GM12878 (cell line): ENCODE measurements around the gene MTTP. TPM values are rescaled to one million over a fixed set of nuclear protein-coding genes. Genes with fewer than 3 reads are reported as not detected.

Experiments used
- ATAC-seq: fragments of 200-7000 bp; cut with Tn5 transposase; 3 replicates; pipeline ENCODE4 v1.9.1; 2020; ENCODE audit warnings: mild to moderate bottlenecking, moderate library complexity
- BruUV-seq: library from RNA; stranded (reverse); fragments of 400-500 nt; replicated peaks from 2 replicates; lab custom pipeline; 2021; lab: Mats Ljungman, UMichigan
- CTCF ChIA-PET: fragments of 300-600 bp; sonication (Branson Sonifier 250); formaldehyde crosslinking; extraction: SDS; loops from one replicate; lab custom pipeline; 2021; ENCODE audit warnings: inconsistent platforms; lab: Yijun Ruan, JAX
- POLR2A ChIA-PET: fragments of 350-600 bp; formaldehyde crosslinking; extraction: SDS; loops from one replicate; lab custom pipeline; 2021; ENCODE audit warnings: inconsistent platforms; lab: Charles Lee
- RAD21 ChIA-PET: fragments of 300-600 bp; sonication (Branson Sonifier 250); formaldehyde crosslinking; loops from one replicate; lab custom pipeline; 2023; ENCODE audit warnings: antibody characterized with exemption; ENCODE audit not compliant: unreplicated experiment; lab: Charles Lee
- SMC1A ChIA-PET: fragments of 300-600 bp; sonication (Branson Sonifier 250); formaldehyde crosslinking; loops from one replicate; lab custom pipeline; 2023; ENCODE audit not compliant: unreplicated experiment, uncharacterized antibody; lab: Charles Lee
- DNase-seq: peaks from one replicate; pipeline ENCODE4 v3.0.0-alpha.2; 2011; ENCODE audit warnings: low read depth, low spot score
- FAIRE-seq: peaks from 3 replicates; lab custom pipeline; 2011; peaks lifted over from hg19 to GRCh38; lab: Jason Lieb, UNC
- H2AFZ ChIP-seq: 2 replicates; pipeline ENCODE4 v1.6.0; 2011; ENCODE audit warnings: low read depth, low read length, control low read depth; ENCODE audit not compliant: control insufficient read depth
- H3K27ac ChIP-seq: 2 replicates; pipeline ENCODE4 v1.5.1; 2011; ENCODE audit warnings: control low read depth; ENCODE audit not compliant: control insufficient read depth, insufficient read depth
- H3K27me3 ChIP-seq, 2 experiments: replicated peaks in 1 of 2; 2 replicates each; pipeline versions ENCODE4 v1.6.0 to v1.6.1; 2011; ENCODE audit warnings: low read length in 1 of 2; ENCODE audit not compliant: control insufficient read depth in 2 of 2, insufficient read depth in 2 of 2
- H3K36me3 ChIP-seq, 2 experiments: 2 replicates each; pipeline ENCODE4 v1.5.1; 2011; ENCODE audit warnings: low read length in 1 of 2; ENCODE audit not compliant: control insufficient read depth in 2 of 2, insufficient read depth in 2 of 2
- H3K4me1 ChIP-seq: 2 replicates; pipeline ENCODE4 v1.6.1; 2011; ENCODE audit warnings: mild to moderate bottlenecking, low read length, moderate library complexity, mixed read lengths; ENCODE audit not compliant: control insufficient read depth, insufficient read depth
- H3K4me2 ChIP-seq: 2 replicates; pipeline ENCODE4 v1.6.0; 2011; ENCODE audit warnings: control low read depth; ENCODE audit not compliant: control insufficient read depth, insufficient read depth
- H3K4me3 ChIP-seq: fragments of 200-600 bp; sonication (generic); 2 replicates; pipeline ENCODE4 v1.5.1; 2016
- H3K79me2 ChIP-seq: 2 replicates; pipeline ENCODE4 v1.6.0; 2011; ENCODE audit warnings: low read length; ENCODE audit not compliant: control insufficient read depth, insufficient read depth
- H3K9ac ChIP-seq: 2 replicates; pipeline ENCODE4 v1.8.0; 2011; ENCODE audit warnings: low read length, control low read depth, mixed read lengths; ENCODE audit not compliant: control insufficient read depth, insufficient read depth
- H3K9me3 ChIP-seq: replicated peaks from 3 replicates; pipeline ENCODE4 v1.5.1; 2011; ENCODE audit warnings: mild to moderate bottlenecking, low read length; ENCODE audit not compliant: control insufficient read depth, insufficient read depth
- H4K20me1 ChIP-seq: 2 replicates; pipeline ENCODE4 v1.6.0; 2011; ENCODE audit not compliant: control insufficient read depth, insufficient read depth
- CEBPB ChIP-seq, 2 experiments: fragments of 150-350 bp in 1 of 2; IDR thresholded peaks; 2 replicates each; pipeline ENCODE4 v1.6.1; 2012 to 2014; ENCODE audit warnings: low read depth in 2 of 2, low read length in 2 of 2, borderline replicate concordance in 1 of 2, inconsistent platforms in 1 of 2
- CHD4 ChIP-seq: fragments of 200-600 bp; sonication (generic); IDR thresholded peaks from 2 replicates; pipeline ENCODE4 v1.6.1; 2016; ENCODE audit warnings: mild to moderate bottlenecking
- SMARCA5 ChIP-seq: fragments of 450-650 bp; IDR thresholded peaks from 2 replicates; pipeline ENCODE4 v1.6.1; 2017; ENCODE audit warnings: mild to moderate bottlenecking
- SUPT20H ChIP-seq: IDR thresholded peaks from 2 replicates; pipeline ENCODE4 v1.6.1; 2011; ENCODE audit warnings: low read depth, mild to moderate bottlenecking, low read length, moderate library complexity, borderline replicate concordance; ENCODE audit not compliant: control insufficient read depth
- WGBS: methylation state at CpG from one replicate; pipeline ENCODE4 v1.1.6; 2016; ENCODE audit warnings: low lambda C conversion rate; ENCODE audit not compliant: insufficient replicate concordance, insufficient coverage; ENCODE audit errors: missing lambda C conversion rate; 5-methylcytosine and 5-hydroxymethylcytosine counted together
- in situ Hi-C: fragments of 300-500 bp; cut with MboI; formaldehyde crosslinking; loops from 9 replicates; pipeline ENCODE4 v1.14.3; 2018; ENCODE audit warnings: mixed read lengths
- intact Hi-C: fragments of 100-400 bp; cut with micrococcal nuclease; formaldehyde crosslinking; loops from one replicate; pipeline ENCODE4 v1.14.2; 2022; ENCODE audit not compliant: unreplicated experiment
- polyA plus RNA-seq, 11 experiments: library from polyadenylated mRNA; depleted of rRNA in 4 of 11; unstranded in 6 of 11; stranded (reverse) in 5 of 11; fragments of >200 nt; fragmentation: Nextera tagmentation in 4 of 11; fragmentation: Illumina TruSeq in 1 of 11; extraction: Ambion mirVana in 4 of 11; extraction: Trizol in 1 of 11; gene quantifications; 1 replicate in 1 of 11; 2 replicates in 10 of 11; pipeline versions ENCODE4 v1.2.1 to v1.2.3, GENCODE V29; 2011 to 2016; ENCODE audit warnings: inconsistent platforms in 2 of 11, missing spikeins in 2 of 11, low read depth in 1 of 11
- total RNA-seq, 4 experiments: library from RNA; depleted of rRNA in 3 of 4; stranded (reverse); fragments of >200 nt in 3 of 4; fragmentation: Illumina TruSeq in 1 of 4; extraction: Trizol in 1 of 4; gene quantifications; 2 replicates each; pipeline versions ENCODE4 v1.2.1 to v1.2.3, GENCODE V29; 2013 to 2021
- TF ChIP-seq, protein P1 (sequence below): IDR thresholded peaks from 2 replicates; pipeline ENCODE4 v1.6.1; 2012; ENCODE audit warnings: improper control_type of control experiment, low read depth, low read length; ENCODE audit not compliant: insufficient replicate concordance
- TF ChIP-seq, protein P2 (sequence below): fragments of 450-650 bp; IDR thresholded peaks from 2 replicates; pipeline ENCODE4 v1.6.1; 2016; ENCODE audit warnings: mild to moderate bottlenecking
- TF ChIP-seq, protein P3 (sequence below): IDR thresholded peaks from 2 replicates; pipeline ENCODE4 v1.6.1; 2012; ENCODE audit warnings: low read depth, low read length, improper control_type of control experiment
- TF ChIP-seq, protein P4 (sequence below): IDR thresholded peaks from 2 replicates; pipeline ENCODE4 v1.6.1; 2012; ENCODE audit warnings: mild to moderate bottlenecking, low read depth, low read length
- TF ChIP-seq, protein P5 (sequence below): fragments of 450-650 bp; IDR thresholded peaks from 2 replicates; pipeline ENCODE4 v1.6.1; 2017; ENCODE audit warnings: borderline replicate concordance

MTTP gene
- total and polyA plus RNA-seq, 10 of the 15 experiments (the other 5 are each of a cell fraction or from before 2014, with no cell fraction given), result 0.08 to 2.2 (median 0.21) TPM; not detected in 1

GRCh38 chr4:99614491-99614890 is 39.9 kb downstream of the MTTP start:
- SMC1A ChIA-PET, result interaction anchor here (1.2 to 2.3 kb wide), 8 partner anchors 11 to 194 kb away, joined by 3 to 11 read pairs (median 6); partner anchors contain the start of gene TRMT10A
- intact Hi-C loops (no loop called here), in situ Hi-C loops (no loop called here)
- FAIRE-seq (no peak), ATAC-seq (no peak), DNase-seq (no peak)
- RAD21 ChIA-PET, result interaction anchor here (0.5 to 2.7 kb wide), 6 partner anchors 11 to 197 kb away, joined by 3 to 16 read pairs (median 4); partner anchors contain the start of gene TRMT10A
- H3K4me2 ChIP-seq, result no peak overlapping the region
- H3K4me3 ChIP-seq, result no peak overlapping the region
- no TSS peak for BruUV-seq
- POLR2A ChIA-PET, result no interaction called here
- H3K9ac ChIP-seq, result no peak overlapping the region
- no peak overlapping the region for H3K27ac ChIP-seq
- H3K79me2 ChIP-seq, result no peaks in the 10 kb centered on the region
- no peaks in the 10 kb centered on the region for H4K20me1 ChIP-seq
- H3K27me3 ChIP-seq, result no peaks in the 10 kb centered on the region
- no peak overlapping the region for H2AFZ ChIP-seq
- CTCF ChIA-PET, result interaction anchor here (0.9 to 4.3 kb wide), 8 partner anchors 15 to 619 kb away, joined by 3 to 19 read pairs (median 7); partner anchors contain the start of genes METAP1 and TRMT10A
- WGBS, result 0% methylated on average over 1 of the region's 1 CpG
- no peaks in the 10 kb centered on the region for H3K4me1 ChIP-seq
- no peaks in the 10 kb centered on the region for H3K9me3 ChIP-seq
- no peaks in the 10 kb centered on the region for H3K36me3 ChIP-seq
- TF ChIP-seq, protein P1, sequence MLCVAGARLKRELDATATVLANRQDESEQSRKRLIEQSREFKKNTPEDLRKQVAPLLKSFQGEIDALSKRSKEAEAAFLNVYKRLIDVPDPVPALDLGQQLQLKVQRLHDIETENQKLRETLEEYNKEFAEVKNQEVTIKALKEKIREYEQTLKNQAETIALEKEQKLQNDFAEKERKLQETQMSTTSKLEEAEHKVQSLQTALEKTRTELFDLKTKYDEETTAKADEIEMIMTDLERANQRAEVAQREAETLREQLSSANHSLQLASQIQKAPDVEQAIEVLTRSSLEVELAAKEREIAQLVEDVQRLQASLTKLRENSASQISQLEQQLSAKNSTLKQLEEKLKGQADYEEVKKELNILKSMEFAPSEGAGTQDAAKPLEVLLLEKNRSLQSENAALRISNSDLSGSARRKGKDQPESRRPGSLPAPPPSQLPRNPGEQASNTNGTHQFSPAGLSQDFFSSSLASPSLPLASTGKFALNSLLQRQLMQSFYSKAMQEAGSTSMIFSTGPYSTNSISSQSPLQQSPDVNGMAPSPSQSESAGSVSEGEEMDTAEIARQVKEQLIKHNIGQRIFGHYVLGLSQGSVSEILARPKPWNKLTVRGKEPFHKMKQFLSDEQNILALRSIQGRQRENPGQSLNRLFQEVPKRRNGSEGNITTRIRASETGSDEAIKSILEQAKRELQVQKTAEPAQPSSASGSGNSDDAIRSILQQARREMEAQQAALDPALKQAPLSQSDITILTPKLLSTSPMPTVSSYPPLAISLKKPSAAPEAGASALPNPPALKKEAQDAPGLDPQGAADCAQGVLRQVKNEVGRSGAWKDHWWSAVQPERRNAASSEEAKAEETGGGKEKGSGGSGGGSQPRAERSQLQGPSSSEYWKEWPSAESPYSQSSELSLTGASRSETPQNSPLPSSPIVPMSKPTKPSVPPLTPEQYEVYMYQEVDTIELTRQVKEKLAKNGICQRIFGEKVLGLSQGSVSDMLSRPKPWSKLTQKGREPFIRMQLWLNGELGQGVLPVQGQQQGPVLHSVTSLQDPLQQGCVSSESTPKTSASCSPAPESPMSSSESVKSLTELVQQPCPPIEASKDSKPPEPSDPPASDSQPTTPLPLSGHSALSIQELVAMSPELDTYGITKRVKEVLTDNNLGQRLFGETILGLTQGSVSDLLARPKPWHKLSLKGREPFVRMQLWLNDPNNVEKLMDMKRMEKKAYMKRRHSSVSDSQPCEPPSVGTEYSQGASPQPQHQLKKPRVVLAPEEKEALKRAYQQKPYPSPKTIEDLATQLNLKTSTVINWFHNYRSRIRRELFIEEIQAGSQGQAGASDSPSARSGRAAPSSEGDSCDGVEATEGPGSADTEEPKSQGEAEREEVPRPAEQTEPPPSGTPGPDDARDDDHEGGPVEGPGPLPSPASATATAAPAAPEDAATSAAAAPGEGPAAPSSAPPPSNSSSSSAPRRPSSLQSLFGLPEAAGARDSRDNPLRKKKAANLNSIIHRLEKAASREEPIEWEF, result no peak
- no peak for TF ChIP-seq CEBPB (IDR thresholded peaks at IDR 0.05; ENCODE audit: borderline replicate concordance in 1 of 2, low read depth in 2 of 2, low read length in 2 of 2)
- TF ChIP-seq, protein P2, sequence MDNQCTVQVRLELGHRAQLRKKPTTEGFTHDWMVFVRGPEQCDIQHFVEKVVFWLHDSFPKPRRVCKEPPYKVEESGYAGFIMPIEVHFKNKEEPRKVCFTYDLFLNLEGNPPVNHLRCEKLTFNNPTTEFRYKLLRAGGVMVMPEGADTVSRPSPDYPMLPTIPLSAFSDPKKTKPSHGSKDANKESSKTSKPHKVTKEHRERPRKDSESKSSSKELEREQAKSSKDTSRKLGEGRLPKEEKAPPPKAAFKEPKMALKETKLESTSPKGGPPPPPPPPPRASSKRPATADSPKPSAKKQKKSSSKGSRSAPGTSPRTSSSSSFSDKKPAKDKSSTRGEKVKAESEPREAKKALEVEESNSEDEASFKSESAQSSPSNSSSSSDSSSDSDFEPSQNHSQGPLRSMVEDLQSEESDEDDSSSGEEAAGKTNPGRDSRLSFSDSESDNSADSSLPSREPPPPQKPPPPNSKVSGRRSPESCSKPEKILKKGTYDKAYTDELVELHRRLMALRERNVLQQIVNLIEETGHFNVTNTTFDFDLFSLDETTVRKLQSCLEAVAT, result no peak
- no peak for TF ChIP-seq CHD4
- TF ChIP-seq SMARCA5, result no peak
- TF ChIP-seq, protein P3, sequence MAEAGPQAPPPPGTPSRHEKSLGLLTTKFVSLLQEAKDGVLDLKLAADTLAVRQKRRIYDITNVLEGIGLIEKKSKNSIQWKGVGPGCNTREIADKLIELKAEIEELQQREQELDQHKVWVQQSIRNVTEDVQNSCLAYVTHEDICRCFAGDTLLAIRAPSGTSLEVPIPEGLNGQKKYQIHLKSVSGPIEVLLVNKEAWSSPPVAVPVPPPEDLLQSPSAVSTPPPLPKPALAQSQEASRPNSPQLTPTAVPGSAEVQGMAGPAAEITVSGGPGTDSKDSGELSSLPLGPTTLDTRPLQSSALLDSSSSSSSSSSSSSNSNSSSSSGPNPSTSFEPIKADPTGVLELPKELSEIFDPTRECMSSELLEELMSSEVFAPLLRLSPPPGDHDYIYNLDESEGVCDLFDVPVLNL, result no peak
- TF ChIP-seq, protein P4, sequence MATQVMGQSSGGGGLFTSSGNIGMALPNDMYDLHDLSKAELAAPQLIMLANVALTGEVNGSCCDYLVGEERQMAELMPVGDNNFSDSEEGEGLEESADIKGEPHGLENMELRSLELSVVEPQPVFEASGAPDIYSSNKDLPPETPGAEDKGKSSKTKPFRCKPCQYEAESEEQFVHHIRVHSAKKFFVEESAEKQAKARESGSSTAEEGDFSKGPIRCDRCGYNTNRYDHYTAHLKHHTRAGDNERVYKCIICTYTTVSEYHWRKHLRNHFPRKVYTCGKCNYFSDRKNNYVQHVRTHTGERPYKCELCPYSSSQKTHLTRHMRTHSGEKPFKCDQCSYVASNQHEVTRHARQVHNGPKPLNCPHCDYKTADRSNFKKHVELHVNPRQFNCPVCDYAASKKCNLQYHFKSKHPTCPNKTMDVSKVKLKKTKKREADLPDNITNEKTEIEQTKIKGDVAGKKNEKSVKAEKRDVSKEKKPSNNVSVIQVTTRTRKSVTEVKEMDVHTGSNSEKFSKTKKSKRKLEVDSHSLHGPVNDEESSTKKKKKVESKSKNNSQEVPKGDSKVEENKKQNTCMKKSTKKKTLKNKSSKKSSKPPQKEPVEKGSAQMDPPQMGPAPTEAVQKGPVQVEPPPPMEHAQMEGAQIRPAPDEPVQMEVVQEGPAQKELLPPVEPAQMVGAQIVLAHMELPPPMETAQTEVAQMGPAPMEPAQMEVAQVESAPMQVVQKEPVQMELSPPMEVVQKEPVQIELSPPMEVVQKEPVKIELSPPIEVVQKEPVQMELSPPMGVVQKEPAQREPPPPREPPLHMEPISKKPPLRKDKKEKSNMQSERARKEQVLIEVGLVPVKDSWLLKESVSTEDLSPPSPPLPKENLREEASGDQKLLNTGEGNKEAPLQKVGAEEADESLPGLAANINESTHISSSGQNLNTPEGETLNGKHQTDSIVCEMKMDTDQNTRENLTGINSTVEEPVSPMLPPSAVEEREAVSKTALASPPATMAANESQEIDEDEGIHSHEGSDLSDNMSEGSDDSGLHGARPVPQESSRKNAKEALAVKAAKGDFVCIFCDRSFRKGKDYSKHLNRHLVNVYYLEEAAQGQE, result no peak
- TF ChIP-seq, protein P5, sequence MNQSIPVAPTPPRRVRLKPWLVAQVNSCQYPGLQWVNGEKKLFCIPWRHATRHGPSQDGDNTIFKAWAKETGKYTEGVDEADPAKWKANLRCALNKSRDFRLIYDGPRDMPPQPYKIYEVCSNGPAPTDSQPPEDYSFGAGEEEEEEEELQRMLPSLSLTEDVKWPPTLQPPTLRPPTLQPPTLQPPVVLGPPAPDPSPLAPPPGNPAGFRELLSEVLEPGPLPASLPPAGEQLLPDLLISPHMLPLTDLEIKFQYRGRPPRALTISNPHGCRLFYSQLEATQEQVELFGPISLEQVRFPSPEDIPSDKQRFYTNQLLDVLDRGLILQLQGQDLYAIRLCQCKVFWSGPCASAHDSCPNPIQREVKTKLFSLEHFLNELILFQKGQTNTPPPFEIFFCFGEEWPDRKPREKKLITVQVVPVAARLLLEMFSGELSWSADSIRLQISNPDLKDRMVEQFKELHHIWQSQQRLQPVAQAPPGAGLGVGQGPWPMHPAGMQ, result no peak
- no peak for TF ChIP-seq SUPT20H
